ENCODE results near the gene TRIM2.

TRIM2 gene

DNA sequence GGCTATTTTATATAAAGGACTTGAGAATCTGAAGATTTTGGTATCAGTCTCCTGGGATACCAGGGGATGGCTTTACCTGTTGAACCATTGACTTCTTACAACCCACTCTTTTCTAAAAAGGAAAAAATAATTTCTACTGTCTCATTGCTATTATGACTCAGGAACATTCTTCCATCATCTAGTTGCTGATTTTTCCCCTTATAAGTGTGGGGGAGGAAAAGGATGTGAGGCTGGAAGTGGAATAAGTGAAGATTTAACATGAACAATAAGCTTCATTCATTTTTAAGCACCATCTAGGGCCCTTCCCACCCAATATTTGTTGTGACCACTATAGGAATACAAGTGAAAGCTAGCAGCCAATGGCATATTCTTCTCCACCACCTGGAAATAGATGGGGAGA, 129.6 kb downstream of the TRIM2 start:
- no peak for DNase-seq (ENCODE audit: low read depth in 2 of 2)

DNA sequence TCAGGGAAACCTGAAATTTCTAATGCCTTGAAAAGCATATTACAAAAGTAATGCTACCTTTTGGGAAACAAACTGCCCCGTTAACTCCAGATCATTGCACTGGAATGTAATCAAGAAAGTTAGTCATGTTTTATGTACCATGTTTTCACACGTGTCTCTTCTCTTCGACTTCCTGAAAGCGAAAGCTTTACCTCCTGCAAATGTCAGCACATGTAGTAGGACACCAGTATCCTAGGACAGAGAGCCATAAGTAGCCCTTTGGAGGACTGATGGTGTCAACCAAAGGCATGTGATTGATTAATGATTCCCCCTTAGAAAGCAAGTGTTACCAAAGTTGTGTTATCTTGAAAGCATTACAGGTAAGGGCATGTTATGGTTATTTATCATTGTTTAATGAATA, 131.4 kb downstream of the TRIM2 start:
- DNase-seq (ENCODE audit: low read depth in 2 of 2) = no peak

DNA sequence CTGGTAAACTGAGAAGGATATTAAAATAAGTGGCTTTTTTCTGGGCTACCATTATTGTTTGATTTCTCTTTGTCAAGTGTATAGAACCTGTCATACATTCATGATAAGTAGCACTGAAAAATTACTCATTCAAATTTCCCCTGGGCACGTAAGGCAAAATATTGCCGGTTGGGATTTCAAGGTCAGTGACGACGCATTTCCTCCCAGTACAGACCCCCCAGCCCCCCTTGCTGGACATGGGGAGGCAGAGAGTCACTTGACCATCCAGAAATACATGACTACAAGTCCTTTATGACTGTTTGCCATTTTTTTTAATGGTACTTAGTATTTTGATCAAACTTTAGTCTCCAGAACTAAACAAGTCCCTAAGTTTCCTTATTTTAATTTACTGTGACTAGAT, 133.4 kb downstream of the TRIM2 start:
- DNase-seq (ENCODE audit: low read depth in 2 of 2) = no peak

DNA sequence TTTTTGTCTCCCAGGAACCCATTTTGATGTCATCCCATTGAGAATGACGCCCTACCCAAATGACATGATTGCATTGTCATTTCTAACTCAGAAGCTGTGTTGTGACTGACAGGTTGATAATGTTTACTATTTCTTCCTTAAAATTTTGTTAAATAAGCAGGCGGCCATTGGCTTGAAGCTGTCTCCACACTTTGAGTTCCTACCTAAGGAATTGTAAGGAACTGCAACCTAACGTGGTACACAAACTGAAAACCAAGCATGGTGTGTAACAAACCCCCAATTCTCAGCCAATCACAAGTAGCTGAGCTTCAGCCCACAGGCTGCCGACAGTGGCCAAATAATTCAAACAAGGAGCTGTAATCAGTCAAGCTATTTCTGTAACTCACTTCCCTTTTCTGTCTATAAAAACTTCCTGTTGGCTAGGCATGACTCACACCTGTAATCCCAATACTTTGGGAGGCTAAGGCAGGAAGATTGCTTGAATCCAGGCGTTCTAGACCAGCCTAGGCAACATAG, 137.4 kb downstream of the TRIM2 start:
- no peak for DNase-seq (ENCODE audit: low read depth in 2 of 2)

DNA sequence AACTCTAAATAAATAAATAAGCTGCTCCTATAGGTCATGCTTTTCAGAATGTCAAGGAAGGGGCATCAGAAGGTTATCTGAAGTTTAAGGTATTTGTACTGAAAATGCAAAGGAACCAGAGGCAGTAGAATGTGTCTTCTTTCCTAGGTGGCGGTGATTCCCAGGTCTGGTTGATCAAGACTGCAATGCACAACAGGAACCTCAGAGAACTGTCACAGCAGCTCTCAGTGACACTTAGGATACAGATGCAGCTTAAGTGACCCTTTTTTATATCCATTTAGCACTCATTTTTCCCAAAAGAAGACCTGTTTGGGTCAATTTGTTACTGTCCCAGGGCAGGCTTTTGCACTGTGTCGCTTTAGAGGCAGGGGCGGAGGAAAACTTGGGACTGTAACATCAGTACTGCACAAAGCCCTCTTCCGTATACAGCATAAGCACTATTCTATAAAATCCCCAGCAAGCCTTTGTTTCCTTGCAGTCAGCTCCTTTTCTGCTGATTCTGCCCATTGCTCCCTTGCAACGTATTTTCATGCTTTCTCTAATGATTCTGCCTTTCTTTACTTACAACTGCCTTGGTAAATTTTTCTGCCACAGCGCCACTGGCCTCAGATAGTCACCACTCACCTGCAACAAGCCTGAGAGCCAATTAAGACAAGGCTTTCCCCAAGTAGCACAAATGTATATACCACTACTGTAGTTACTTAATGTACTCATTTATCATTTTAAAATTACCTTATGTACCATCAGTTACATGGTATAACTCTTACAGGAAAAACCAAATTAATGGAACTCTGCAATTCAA, 138.7 kb downstream of the TRIM2 start:
- no peak for DNase-seq (ENCODE audit: low read depth in 2 of 2)

DNA sequence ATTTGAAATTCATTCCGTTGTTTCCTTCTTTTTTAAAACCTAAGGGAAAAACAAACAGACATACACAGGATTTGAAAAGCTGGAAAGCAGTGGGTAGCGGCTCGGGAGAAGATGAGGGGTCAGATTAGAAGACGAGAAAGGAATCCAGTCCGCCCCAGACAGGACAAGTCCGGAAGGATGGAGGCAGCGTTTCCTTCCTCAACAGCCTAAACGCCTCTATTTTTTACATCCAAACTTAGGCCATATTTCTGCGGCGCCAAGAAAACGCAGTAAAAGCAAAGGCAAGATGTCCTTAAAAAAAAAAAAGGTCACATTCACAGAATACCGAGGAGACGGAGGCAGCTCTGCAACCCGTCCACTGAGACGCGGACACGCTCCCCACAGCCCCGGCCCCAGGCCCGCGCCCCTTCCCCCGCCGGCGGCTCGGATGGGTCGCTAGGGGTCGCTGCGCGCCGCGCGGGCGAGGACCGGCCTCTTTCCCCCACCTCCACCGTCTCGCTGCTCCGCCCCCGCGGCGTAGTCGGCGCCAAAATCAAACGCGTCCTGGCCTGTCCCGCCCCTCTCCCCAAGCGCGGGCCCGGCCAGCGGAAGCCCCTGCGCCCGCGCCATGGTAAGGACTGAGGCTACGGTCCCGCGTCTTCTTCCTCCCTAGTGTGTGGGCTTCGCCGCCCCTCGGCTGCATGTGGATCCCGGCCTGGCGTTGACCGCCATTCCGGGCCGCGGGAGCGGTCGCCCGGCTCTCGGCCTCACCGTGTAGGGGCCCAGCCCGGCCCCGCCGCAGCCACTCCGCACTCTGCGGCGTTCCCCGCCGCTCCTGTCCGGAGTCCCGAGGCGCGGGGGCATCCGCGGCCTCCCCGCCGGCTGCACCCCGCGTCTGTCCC, 140.1 kb downstream of the TRIM2 start, which contains the start of gene MND1:
MND1 (plus strand) TSS at position 558 of the 881 bp plus-strand sequence; CDS start at position 608, 50 bp downstream.
- DNase-seq (ENCODE audit: low read depth in 2 of 2) = peak; percentile 91 to 93

- DNase-seq (ENCODE audit: low read depth in 2 of 2) = peak; percentile 36 to 41
These were observed 141.1 kb downstream of the TRIM2 start for GRCh38 chr4:153345012-153345981.

GRCh38 chr4:153346031-153346430, 141.8 kb downstream of the TRIM2 start:
- no peak for DNase-seq (ENCODE audit: low read depth in 2 of 2)

DNA sequence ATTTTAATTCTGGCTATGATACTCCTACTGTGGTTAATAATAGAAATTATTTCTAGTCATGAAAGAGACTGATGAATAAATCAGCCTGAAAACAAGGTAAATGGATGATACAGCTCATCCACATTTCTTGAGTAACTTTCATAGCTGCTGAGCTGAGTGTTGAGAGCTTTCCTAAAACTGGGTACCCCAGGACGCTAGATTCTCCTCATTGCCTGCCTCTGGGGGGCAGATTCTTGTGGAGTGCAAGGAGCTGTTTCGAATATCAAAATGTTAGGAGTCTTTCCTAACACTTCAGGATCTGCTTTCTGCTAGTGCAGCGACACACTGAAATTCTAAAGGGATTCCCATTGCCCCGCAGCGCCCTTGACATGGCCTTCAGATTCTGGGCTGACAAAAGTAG, 142.3 kb downstream of the TRIM2 start:
- DNase-seq (ENCODE audit: low read depth in 2 of 2) = no peak

DNA sequence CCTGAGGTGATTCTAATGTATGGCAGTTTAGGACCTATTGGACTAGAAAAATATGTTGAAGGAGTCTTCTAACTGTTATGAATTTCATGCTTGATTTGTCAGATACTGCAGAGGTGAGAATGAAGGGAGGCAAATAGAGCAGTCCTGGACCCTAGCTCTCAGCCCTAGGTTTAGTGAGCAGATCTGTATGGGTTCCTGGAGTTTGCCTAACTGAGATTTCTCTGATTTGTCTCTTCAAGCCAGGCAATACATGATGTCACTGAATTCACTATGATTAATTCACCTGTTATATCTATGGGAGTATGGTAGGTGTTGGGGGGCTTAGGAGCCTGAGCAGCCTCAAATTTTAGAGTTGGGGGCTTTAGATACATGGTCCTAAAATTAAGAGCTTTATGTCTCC, 142.9 kb downstream of the TRIM2 start:
- no peak for DNase-seq (ENCODE audit: low read depth in 2 of 2)

DNA sequence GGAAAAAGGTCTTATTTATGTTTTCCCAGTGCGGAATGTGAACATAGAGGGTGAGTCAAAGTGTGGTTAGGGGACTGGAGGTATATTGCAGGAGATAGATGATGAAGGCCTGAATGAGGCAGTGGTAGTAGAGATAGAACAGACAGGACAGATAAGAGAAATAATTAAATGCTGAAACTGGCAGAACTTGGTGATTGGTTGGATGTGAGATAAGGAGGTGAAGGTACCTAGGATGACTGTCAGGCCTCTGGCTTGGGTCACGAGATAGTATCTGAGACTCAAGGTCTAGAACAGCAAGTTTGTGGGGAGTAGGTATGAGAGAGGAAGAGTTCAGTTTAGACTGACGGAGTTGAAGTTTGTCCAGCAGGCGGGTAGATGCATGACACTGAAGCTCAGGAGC, 143.8 kb downstream of the TRIM2 start:
- DNase-seq (ENCODE audit: low read depth in 2 of 2) = no peak

DNA sequence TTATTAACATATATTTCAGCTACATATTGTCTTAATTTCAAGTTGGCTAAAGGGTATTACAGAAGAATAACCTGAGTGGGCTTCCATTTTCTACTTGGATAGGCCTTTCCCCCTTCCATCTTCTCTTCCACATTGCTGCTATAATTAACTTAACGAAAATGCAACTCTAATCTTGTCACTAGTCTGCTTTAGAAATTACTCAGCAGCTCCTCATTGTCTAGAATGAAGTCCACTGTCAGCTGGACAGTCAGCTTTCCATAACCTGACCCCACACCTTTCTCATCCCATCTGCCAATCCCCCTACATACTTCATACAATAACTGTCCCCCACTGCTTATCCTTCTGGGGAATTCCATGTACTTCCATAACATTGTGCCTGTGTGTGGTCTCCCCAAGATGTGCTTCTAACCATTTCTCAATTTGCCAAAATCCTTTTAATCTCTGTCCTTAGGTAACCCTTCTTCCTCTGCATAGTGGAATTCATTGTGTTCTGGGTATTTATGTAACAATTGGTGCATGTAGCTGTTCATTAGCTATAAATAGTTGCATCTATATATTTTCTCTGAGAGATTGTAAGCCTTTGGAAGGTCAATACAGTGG, 145.1 kb downstream of the TRIM2 start:
- no peak for DNase-seq (ENCODE audit: low read depth in 2 of 2)

GRCh38 chr4:153362184-153362583, 157.9 kb downstream of the TRIM2 start:
- no peak for DNase-seq (ENCODE audit: low read depth in 2 of 2)

DNA sequence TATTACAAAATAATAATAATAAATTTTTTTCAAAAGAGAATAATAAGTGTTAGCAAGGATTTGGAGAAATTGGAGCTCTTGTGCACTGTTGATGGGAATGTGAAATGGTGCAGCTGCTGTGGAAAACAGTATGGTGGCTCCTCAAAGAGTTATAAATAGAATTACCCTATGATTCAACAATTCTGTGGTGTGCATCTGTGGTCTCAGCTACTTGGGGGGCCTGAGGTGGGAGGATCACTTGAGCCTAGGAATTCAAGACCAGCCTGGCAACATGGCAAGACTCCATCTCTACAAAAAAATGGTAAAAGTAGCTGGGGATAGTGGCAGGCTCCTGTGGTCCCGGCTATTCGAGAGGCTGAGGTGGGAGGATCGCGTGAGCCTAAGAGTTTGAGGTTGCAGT, 159.8 kb downstream of the TRIM2 start:
- no peak for DNase-seq (ENCODE audit: low read depth in 2 of 2)

GRCh38 chr4:153365003-153365402, 160.8 kb downstream of the TRIM2 start:
- DNase-seq (ENCODE audit: low read depth in 2 of 2) = no peak

DNA sequence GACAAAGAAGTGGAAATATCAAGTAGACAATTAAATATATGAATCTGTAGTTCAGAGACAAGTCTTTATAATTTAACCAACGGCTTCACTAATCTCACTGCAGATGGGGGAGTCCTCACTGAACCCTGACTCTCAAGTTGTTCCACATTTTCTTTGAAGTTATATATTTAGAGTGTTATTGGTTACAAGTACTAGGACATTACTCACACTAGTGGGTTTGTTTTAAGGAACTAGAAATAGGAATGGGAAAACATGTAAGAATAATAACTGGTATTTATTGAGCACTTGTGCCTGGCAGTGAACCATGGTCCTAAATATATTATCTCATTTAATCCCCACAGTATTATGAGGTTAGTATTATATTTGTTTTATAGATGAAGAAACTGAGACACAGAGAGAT, 162.2 kb downstream of the TRIM2 start:
- DNase-seq (ENCODE audit: low read depth in 2 of 2) = no peak

GRCh38 chr4:153367092-153367491, 162.8 kb downstream of the TRIM2 start:
- no peak for DNase-seq (ENCODE audit: low read depth in 2 of 2)

DNA sequence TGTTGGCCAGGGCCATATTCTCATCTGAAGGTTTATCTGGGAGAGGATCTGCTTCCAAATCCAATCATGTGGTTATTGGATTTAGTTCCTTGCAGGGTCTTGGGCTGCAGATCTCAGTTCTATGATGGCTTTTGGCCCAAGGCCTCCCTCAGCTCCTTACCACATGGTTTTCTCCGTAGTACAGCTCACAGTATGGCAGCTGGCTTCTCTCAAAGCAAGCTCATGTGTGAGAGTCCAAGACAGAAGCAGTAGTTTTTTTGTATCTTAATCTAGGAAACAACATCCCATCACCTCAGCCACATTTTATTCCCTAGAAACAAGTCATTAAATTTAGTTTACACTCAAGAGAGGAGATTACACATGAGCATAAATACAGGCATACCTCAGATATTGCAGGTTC, 164.8 kb downstream of the TRIM2 start:
- DNase-seq (ENCODE audit: low read depth in 2 of 2) = no peak

DNA sequence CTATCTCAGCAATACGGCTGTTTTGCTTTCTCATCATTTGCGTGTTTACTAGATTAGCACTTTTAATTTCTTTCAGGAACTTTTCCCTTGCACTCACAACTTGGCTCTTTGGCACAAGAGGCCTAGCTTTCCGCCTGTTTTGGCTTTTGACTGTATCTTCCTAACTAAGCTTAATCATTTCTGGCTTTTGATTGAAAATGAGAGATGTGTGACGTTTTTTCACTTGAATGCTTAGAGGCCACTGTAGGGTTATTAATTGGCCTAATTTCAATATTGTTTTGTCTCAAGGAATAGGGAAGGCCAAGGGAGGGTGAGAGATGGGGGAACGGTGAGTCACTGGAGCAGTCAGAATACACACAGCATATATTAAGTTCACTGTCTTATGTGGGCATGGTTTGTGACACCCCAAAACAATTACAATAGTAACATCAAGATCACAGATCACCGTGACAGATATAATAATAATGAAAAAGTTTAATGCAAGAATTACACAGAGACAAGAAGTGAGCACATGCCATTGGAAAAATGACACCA, 167.5 kb downstream of the TRIM2 start:
- no peak for DNase-seq (ENCODE audit: low read depth in 2 of 2)

- DNase-seq (ENCODE audit: low read depth in 2 of 2) = no peak
These were observed 168.8 kb downstream of the TRIM2 start for GRCh38 chr4:153372967-153373562.
